Heart right ventricle (tissue), 16 donors: Measurements from ENCODE around the gene NR4A1. TPM values are rescaled to one million over a fixed set of nuclear protein-coding genes. Genes with fewer than 3 reads are reported as not detected.

Experiments
- ATAC-seq, 8 donors: fragments of 200-7000 bp; cut with Tn5 transposase; one replicate each; pipeline ENCODE4 v1.9.1; 2020; ENCODE audit warnings: mild to moderate bottlenecking in 8 of 8, moderate library complexity in 8 of 8, moderate number of reproducible peaks in 1 of 8
- DNase-seq, 2 donors: peaks; one replicate each; pipeline ENCODE4 v3.0.0-alpha.2; 2020
- H3K27ac ChIP-seq, 10 donors: fragments of 200-600 bp; sonication (generic) in 2 of 10; one replicate each; pipeline versions ENCODE4 v1.5.0 to v1.8.0; 2020 to 2022; ENCODE audit warnings: mild to moderate bottlenecking in 3 of 10
- H3K27me3 ChIP-seq, 7 donors: fragments of 200-600 bp; one replicate each; pipeline ENCODE4 v1.8.0; 2021 to 2022; ENCODE audit warnings: mild to moderate bottlenecking in 2 of 7
- H3K36me3 ChIP-seq, 9 donors: fragments of 200-600 bp; sonication (generic) in 1 of 9; one replicate each; pipeline versions ENCODE4 v1.5.0 to v1.8.0; 2020 to 2022; ENCODE audit warnings: mild to moderate bottlenecking in 2 of 9
- H3K4me1 ChIP-seq, 9 donors: fragments of 200-600 bp; sonication (generic) in 1 of 9; one replicate each; pipeline versions ENCODE4 v1.5.0 to v1.8.0; 2020 to 2022; ENCODE audit warnings: mild to moderate bottlenecking in 4 of 9
- H3K4me3 ChIP-seq, 10 donors: fragments of 200-600 bp; sonication (generic) in 2 of 10; one replicate each; pipeline versions ENCODE4 v1.5.0 to v1.8.0; 2020 to 2022; ENCODE audit warnings: mild to moderate bottlenecking in 7 of 10, moderate library complexity in 2 of 10
- H3K9me3 ChIP-seq, 11 donors: fragments of 200-600 bp in 10 of 11; sonication (generic) in 2 of 11; one replicate each; pipeline versions ENCODE4 v1.5.0 to v1.8.0; 2013 to 2022; ENCODE audit warnings: mild to moderate bottlenecking in 2 of 11, control low read depth in 1 of 11, moderate library complexity in 1 of 11
- CTCF ChIP-seq, 9 donors: fragments of 200-600 bp; sonication (generic) in 2 of 9; IDR thresholded peaks; one replicate each; pipeline versions ENCODE4 v1.5.0 to v1.8.0; 2021 to 2022; ENCODE audit warnings: antibody characterized with exemption in 9 of 9, mild to moderate bottlenecking in 5 of 9, moderate library complexity in 1 of 9
- WGBS, 2 donors: extraction: QIAGEN DNeasy Blood & Tissue Kit; methylation state at CpG; one replicate each; pipeline ENCODE4 v1.1.7; 2013; ENCODE audit warnings: inconsistent platforms in 1 of 2; 5-methylcytosine and 5-hydroxymethylcytosine counted together
- intact Hi-C, 10 donors: fragments of 100-400 bp; cut with DNase I; formaldehyde crosslinking; loops; one replicate each; pipeline versions ENCODE4 v1.11.1 to v1.14.2; 2022
- polyA plus RNA-seq, 2 donors: library from polyadenylated mRNA; stranded (reverse); fragments of 200-250 nt; gene quantifications; one replicate each; pipeline ENCODE4 v1.2.3, GENCODE V29; 2013
- total RNA-seq, 10 donors: library from RNA; stranded (reverse); fragmentation: NEBNext Ultra II Directional in 3 of 10; extraction: Animal tissue kit (Norgen Biotek cat#: 25700) in 3 of 10; gene quantifications; one replicate each; pipeline versions ENCODE4 v1.2.1 to v1.2.4, GENCODE V29; 2021 to 2023
- donor health status: Arrhythmogenic right ventricular cardiomyopathy.
- donor health status: ischemic (EF 13 %, LVEDD 7.1; RV severe dilation, severe dysfunction).
- donor health status: healthy with polysubstance abuse.
- donor health status: DM: no; HTN: yes; CAD: no.
- donor health status: DM: no; HTN: no; CAD: no.
- donor health status: ischemic (EF 25% LVEDD 6.9; RV normal size, moderate dysfunction).
- donor health status: ischemic (EF 25% LVEDD 5.7; RV mildly dilated, moderate dysfunction).
- donor health status: healthy.
- donor health status: DM: yes; HTN: yes; CAD: no.
- donor health status: Ischemic cardiomyopathy.
- donor health status: ischemic (EF 35%, LVEDD 5.7; RV mildly dilated, moderate dysfunction).
- donor health status: nonischemic (EF 11% LVEDD 7.7; RV severe dilation, severe dysfunction).
- donor health status: DM: yes; HTN: yes; CAD: no.
- donor health status: PGD.
- donor health status: ischemic (EF 29% LVEDD 5.4; RV normal size, mild dysfunction).
- donor health status: nonischemic (EF 23%, LVEDD 6.1; RV moderate dilation, normal function).

NR4A1 gene
- total and polyA plus RNA-seq, 12 donors, result 34.6 to 588 (median 99.0) TPM

- Histone ChIP-seq H3K27me3 (no peaks in the 10 kb centered on the region), H3K9me3 (no peaks in the 10 kb centered on the region), H3K27ac (peak overlapping the region in 1 of 10 donors; percentile 0), H3K4me1 (peaks cover 4 to 60% (median 23%) of the 10 kb centered on the region in 9 donors), H3K4me3 (no peak overlapping the region), H3K36me3 (peaks cover 0 to 56% (median 41%) of the 10 kb centered on the region in 9 donors)
- intact Hi-C loops, result no loop called here
- no peak for TF ChIP-seq CTCF (IDR thresholded peaks at IDR 0.05)
- peak in 1 of 2 donors; percentile 59 for DNase-seq
- WGBS, 2 donors, result 82% methylated on average over 12 of the region's 12 CpGs
- ATAC-seq, result peak in 6 of 8 donors; percentile 1 to 16 (median 3)
Measured at GRCh38 chr12:52059582-52060497, 8.6 kb downstream of the NR4A1 start.

GRCh38 chr12:52060498-52061177 is 9.4 kb downstream of the NR4A1 start:
- H3K36me3 ChIP-seq, result peaks cover 0 to 48% (median 33%) of the 10 kb centered on the region in 9 donors
- ATAC-seq, result peak in 3 of 8 donors; percentile 1 to 9 (median 4)
- no peaks in the 10 kb centered on the region for H3K9me3 ChIP-seq
- peak overlapping the region in 2 of 10 donors; percentile 0 to 85 for H3K27ac ChIP-seq
- peak in 1 of 2 donors; percentile 38 for DNase-seq
- H3K27me3 ChIP-seq, result no peaks in the 10 kb centered on the region
- WGBS, 2 donors, result 85% methylated on average over 14 of the region's 14 CpGs
- H3K4me3 ChIP-seq, result no peak overlapping the region
- intact Hi-C loops, result no loop called here
- H3K4me1 ChIP-seq, result peaks cover 0 to 54% (median 19%) of the 10 kb centered on the region in 9 donors
- TF ChIP-seq CTCF (IDR thresholded peaks at IDR 0.05), result no peak

- DNase-seq (peak in 1 of 2 donors; percentile 21), ATAC-seq (no peak)
- WGBS, 2 donors, result 75 to 80% methylated on average over 12 of the region's 12 CpGs
- Histone ChIP-seq H3K27ac (peak overlapping the region in 8 of 10 donors; percentile 63 to 87 (median 78)), H3K4me1 (peaks cover 0 to 49% (median 19%) of the 10 kb centered on the region in 9 donors), H3K36me3 (peaks cover 0 to 38% (median 23%) of the 10 kb centered on the region in 9 donors), H3K27me3 (no peaks in the 10 kb centered on the region), H3K4me3 (no peak overlapping the region), H3K9me3 (no peaks in the 10 kb centered on the region)
- intact Hi-C loops, result no loop called here
- no peak for TF ChIP-seq CTCF (IDR thresholded peaks at IDR 0.05)
Measured at GRCh38 chr12:52061470-52062166, 10.4 kb downstream of the NR4A1 start.
